Renal pelvis (tissue), 4 donors: Measurements from ENCODE around the gene MRGPRF. TPM values are rescaled to one million over a fixed set of nuclear protein-coding genes. Genes with fewer than 3 reads are reported as not detected.

Experiments
- DNase-seq: peaks from one replicate; pipeline ENCODE4 v3.0.0-alpha.2; 2013
- polyA plus RNA-seq, 3 donors: library from polyadenylated mRNA; unstranded; fragments of 120-200 nt; gene quantifications; one replicate each; pipeline ENCODE4 v1.2.1, GENCODE V29; 2013; ENCODE audit not compliant: insufficient read length in 3 of 3

MRGPRF gene
- polyA plus RNA-seq, 3 donors: 26.5 to 28.6 (median 28.3) TPM

- DNase-seq: no peak
Observed at GRCh38 chr11:69053169-69053477, 40.1 kb upstream of the MRGPRF start.

DNA sequence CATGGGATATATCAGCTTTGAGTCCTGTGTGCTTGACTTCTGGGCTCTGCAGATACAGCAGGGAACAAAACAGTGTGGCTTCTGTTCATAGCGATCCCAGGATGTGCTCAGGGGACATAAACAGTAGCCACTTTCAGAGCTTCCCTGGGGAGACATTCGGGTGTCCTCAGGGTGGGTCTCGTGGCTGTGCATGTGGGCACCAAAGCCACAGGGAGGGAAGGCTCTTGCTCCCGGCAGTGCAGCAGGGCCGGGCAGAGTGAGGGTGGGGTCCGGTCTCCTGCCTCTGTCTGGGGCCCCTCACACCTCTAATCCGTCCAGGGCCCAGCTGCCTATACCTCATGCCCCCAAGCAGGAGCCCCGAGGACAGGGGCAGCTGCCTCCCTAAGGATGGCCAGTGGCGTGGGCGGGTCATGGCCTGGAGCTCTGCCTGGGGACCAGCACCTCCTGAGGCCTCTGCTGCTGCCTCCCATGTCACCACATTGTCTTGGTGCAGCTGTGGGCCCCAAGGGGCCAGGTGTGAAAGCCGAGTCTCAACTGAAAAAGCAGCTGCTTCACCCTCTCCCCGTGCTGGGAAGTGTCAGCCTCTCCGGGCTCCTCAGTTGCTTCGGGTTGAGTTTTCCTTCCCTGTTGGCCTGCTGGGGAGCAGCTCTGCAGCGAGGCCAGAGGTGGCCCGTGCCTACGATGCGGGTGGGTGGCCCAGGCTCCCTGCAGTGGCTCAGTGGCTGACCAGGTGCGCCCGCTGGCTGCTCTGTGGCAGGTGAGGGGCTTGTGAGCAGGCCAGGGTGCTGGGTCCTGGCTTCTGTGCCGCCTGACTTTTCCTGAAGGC, 39.5 kb upstream of the MRGPRF start:
- no peak for DNase-seq

GRCh38 chr11:69051381-69052342, 38.6 kb upstream of the MRGPRF start:
- DNase-seq: no peak

GRCh38 chr11:69050592-69051380, 37.7 kb upstream of the MRGPRF start:
- no peak for DNase-seq

GRCh38 chr11:69049490-69049867, 36.4 kb upstream of the MRGPRF start:
- DNase-seq: no peak

GRCh38 chr11:69048694-69049489, 35.8 kb upstream of the MRGPRF start, which contains the start of gene TPCN2:
Gene TPCN2, plus strand, starts transcription at chr11:69048932. Its CDS starts 66 bp downstream, at chr11:69048998.
- DNase-seq: peak; percentile 96

- DNase-seq: no peak
Observed at GRCh38 chr11:69048031-69048693, 35.1 kb upstream of the MRGPRF start.

- peak; percentile 79 for DNase-seq
Observed at GRCh38 chr11:69044111-69045013, 31.3 kb upstream of the MRGPRF start.

DNA sequence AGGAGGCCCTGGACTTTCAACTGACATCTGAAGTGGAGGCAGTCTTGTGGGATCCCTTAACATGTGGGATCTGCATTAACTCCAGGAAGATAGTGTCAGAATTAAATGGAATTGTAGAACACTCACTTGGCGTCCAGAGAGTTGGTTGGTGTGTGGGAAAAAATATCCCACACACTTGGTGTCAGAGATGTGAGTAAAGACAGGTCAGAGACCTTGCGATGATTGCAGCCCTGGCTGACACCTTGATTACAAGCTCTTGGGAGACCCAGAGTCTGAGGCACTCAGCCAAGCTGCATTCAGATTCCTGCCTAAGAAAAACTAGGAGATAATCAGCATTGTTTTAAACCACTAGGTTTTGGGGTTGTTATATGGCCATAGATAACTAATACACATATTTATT, 28.5 kb upstream of the MRGPRF start:
- no peak for DNase-seq

GRCh38 chr11:69040581-69041260, 27.7 kb upstream of the MRGPRF start:
- DNase-seq: no peak

DNA sequence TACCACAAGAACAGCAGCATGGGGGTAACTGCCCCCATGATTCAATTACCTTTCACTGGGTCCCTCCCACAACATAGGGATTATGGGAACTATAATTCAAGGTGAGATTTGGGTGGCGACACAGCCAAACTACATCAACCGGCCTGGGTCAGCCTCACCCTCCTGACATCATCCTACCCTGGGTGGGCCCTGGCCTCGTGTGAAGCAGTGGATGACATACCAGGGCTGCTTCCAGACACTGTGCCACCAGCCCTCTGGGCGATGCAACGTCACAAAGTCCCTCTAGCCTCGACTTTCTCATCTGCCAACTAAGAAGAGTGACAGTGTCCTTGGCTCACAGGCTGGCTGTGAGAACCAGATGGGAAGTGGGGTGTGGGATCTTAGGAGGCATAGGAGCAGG, 27.0 kb upstream of the MRGPRF start:
- no peak for DNase-seq

DNA sequence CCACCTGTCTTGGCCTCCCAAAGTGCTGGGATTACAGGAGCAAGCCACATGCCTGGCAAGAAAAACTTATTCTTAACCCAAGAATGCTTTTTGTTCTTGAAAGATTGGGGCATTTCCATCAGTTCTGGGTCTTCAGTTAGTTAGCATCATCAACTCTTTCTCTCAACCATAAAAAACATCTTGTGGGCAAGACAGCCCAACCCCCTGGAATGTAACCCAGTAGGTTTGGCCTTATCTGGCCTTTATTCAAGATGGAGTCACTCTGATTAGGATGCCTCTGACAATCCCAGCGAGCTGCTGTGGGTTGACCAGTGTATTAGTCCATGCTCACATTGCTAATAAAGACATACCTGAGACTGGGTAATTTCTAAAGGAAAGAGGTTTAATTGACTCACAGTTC, 26.5 kb upstream of the MRGPRF start:
- DNase-seq: no peak

DNA sequence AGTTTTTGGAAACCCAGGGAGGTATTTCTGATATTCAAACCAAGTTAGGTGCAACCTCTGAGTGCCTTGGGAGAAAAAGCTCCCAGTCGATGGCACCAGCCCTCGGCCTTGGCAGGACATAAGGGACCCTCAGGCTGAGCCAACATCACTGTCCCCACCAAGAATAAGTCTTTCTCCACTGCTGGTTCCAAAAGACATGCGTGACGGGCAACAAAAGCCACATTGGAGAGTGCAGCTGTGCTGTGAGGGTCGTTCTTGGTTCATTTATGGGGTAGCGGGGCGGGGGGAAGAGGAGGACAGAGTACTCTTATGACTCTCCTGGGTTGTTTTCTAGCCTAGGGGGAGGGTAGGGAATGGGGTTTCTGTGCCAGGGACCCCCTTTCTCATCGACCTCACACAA, 24.5 kb upstream of the MRGPRF start:
- DNase-seq: no peak

- no peak for DNase-seq
Observed at GRCh38 chr11:69037074-69037473, 24.0 kb upstream of the MRGPRF start.

DNA sequence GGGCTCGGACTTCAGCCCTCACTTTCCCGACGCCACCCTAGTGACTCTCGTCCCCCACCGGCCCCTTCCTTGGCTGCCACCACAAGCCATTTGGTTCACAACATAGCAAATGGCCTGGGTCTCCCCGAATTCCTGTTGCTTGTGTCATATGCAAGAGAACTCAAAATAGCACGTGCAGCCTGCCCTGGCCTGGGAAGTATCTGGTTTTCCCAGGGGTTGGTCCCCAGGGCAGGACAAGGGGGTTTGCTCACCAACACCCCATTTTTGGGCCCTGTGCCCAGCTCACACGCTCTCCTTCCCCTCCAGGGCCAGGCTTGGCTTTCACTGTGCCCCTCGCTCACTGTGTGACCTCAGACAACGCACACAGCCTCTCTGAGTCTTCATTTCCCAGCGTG, 22.9 kb upstream of the MRGPRF start:
- no peak for DNase-seq

DNA sequence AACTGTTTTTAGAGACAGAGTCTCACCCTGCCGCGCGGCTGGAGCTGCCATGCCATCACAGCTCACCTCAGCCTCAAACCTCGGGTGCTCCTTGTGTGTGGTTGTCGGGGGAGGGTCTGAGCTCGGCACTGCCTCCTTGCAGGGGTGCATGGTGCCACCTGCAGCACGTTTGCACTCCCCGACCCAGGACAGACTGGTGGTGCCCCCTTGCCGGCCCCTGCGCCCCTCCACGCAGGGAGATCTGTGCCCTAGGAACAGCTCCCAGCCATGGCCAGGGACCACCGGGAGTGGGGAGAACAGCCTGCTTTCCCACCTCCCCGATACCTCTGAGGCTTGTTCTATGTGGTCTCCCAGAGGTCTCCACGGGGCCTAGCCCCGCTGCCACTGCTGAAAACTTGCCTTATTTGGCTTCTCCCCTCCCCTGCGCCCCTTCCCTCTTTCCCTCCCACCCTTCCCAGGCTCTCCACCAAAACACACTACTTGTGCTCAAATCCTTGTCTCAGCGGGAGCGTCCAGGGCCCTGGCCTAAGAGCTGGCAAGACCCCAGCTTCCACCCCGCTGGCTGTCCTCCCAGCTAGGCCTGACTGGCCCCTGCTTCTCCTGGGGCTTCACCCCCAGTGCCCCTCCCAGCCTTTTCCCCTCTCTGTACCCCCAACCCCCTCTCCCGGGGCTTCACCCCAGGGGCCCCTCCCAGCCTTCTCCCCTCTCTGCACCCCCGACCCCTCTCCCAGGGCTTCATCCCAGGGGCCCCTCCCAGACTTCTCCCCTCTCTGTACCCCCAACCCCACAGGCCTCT, 22.3 kb upstream of the MRGPRF start:
- DNase-seq: no peak

DNA sequence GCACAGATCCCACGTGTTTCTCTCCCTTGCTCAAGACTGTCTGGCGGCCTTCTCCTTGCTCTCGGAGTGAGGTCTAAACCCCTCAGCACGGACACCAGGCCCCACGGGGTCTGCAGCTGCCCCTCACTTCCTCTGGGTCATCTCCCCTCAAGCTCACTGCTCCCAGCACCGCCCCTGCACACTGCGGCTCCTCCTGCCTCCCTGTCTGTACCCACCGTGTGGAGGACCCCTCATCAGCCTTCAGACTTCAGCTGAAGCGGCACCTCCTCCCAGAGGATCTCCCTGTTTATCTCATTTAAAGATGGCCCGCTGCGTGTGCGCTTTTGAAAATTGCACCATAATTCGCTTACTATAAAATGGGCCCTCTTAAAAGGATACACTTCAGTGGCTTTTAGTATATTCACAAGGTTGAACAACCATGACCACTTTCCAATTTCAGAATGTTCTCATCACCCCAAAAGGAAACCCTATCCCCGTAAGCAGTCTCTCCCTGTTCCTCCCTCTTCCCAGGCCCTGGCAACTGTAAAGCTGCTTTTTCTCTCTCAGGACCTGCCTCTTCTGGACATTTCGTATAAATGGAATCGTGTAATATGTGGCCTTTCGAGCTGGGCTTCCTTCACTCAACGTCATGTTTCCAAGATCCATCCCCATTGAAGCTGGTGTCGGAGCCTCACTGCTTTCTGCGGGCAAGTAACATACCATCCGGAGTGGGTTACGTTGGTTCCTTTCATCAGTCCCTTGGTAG, 21.2 kb upstream of the MRGPRF start:
- DNase-seq: no peak
